KMS-11 (cell line): ENCODE results near the gene CYBC1.

Experiments used
- H2AFZ ChIP-seq: fragments of 200-600 bp; sonication (generic); 2 replicates; pipeline ENCODE4 v1.6.1; 2016; ENCODE audit warnings: antibody characterized with exemption, mixed run types, low read depth
- H3K27ac ChIP-seq: fragments of 200-600 bp; sonication (generic); 2 replicates; pipeline ENCODE4 v1.6.1; 2016; ENCODE audit warnings: mild to moderate bottlenecking, mixed run types
- H3K27me3 ChIP-seq: fragments of 200-600 bp; sonication (generic); 2 replicates; pipeline ENCODE4 v1.6.1; 2017; ENCODE audit warnings: mild to moderate bottlenecking, low read depth, mixed run types, moderate library complexity; ENCODE audit not compliant: insufficient read depth
- H3K36me3 ChIP-seq: fragments of 200-600 bp; sonication (generic); 2 replicates; pipeline ENCODE4 v1.6.1; 2017; ENCODE audit warnings: mild to moderate bottlenecking, mixed run types; ENCODE audit not compliant: insufficient read depth
- H3K4me1 ChIP-seq: fragments of 200-600 bp; sonication (generic); 2 replicates; pipeline ENCODE4 v1.6.1; 2016; ENCODE audit warnings: mild to moderate bottlenecking, low read depth, mixed run types; ENCODE audit not compliant: poor library complexity, severe bottlenecking
- H3K4me2 ChIP-seq: fragments of 200-600 bp; sonication (generic); 2 replicates; pipeline ENCODE4 v1.7.0; 2016; ENCODE audit warnings: mild to moderate bottlenecking, mixed run types
- H3K4me3 ChIP-seq: fragments of 200-600 bp; sonication (generic); IDR thresholded peaks from 2 replicates; pipeline ENCODE4 v1.6.1; 2017; ENCODE audit warnings: low read depth, low read length, mixed read lengths; ENCODE audit not compliant: insufficient read depth
- H3K79me2 ChIP-seq: fragments of 200-600 bp; sonication (generic); 2 replicates; pipeline ENCODE4 v1.6.1; 2016; ENCODE audit warnings: low read depth, mixed run types; ENCODE audit not compliant: insufficient read depth
- H3K9ac ChIP-seq: fragments of 200-600 bp; sonication (generic); 2 replicates; pipeline ENCODE4 v1.6.1; 2016; ENCODE audit warnings: mild to moderate bottlenecking, mixed run types
- H4K20me1 ChIP-seq: fragments of 200-600 bp; sonication (generic); 2 replicates; pipeline ENCODE4 v1.6.1; 2016; ENCODE audit warnings: mild to moderate bottlenecking, mixed run types; ENCODE audit not compliant: insufficient read depth
- TF ChIP-seq, protein P1 (sequence below): fragments of 200-600 bp; sonication (generic); conservative IDR thresholded peaks from 2 replicates; pipeline ENCODE4 v1.6.1; 2017; ENCODE audit warnings: low read depth, mild to moderate bottlenecking, antibody characterized with exemption, low read length, moderate library complexity, mixed read lengths

Gene CYBC1

DNA sequence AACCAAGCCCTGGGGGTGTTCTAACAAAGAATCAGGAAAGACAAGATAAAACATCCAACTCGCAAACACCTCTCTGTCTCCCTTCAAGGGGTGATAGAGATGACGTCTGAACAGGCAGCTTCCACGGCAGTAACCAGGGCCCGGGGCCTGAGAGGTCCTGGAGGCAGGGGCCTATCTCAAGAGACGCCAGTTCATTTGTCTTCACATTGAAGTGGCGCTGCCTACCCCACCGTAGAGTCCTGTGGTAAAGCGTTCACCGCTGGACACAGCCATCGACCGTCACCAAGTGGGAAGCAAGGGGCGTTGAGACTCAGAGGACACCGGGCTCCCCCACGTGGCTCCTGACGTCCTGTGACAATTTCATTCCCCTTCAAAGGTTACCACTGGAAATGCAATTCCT, 57.6 kb downstream of the CYBC1 start:
- Histone ChIP-seq H3K4me2 (no peak overlapping the region), H3K9ac (no peak overlapping the region), H4K20me1 (no peaks in the 10 kb centered on the region), H3K4me1 (no peaks in the 10 kb centered on the region), H3K4me3 (no peak overlapping the region), H2AFZ (no peak overlapping the region), H3K36me3 (no peaks in the 10 kb centered on the region; the same call in 1 of the 2 replicates), H3K27ac (no peak overlapping the region), H3K27me3 (no peaks in the 10 kb centered on the region), H3K79me2 (no peaks in the 10 kb centered on the region)
- TF ChIP-seq, protein P1, sequence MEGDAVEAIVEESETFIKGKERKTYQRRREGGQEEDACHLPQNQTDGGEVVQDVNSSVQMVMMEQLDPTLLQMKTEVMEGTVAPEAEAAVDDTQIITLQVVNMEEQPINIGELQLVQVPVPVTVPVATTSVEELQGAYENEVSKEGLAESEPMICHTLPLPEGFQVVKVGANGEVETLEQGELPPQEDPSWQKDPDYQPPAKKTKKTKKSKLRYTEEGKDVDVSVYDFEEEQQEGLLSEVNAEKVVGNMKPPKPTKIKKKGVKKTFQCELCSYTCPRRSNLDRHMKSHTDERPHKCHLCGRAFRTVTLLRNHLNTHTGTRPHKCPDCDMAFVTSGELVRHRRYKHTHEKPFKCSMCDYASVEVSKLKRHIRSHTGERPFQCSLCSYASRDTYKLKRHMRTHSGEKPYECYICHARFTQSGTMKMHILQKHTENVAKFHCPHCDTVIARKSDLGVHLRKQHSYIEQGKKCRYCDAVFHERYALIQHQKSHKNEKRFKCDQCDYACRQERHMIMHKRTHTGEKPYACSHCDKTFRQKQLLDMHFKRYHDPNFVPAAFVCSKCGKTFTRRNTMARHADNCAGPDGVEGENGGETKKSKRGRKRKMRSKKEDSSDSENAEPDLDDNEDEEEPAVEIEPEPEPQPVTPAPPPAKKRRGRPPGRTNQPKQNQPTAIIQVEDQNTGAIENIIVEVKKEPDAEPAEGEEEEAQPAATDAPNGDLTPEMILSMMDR: no peak
